ENCODE measurements around the gene ROBO4. TPM values are rescaled to one million over a fixed set of nuclear protein-coding genes. Genes with fewer than 3 reads are reported as not detected.

The ROBO4 gene
- total and polyA plus RNA-seq, 4 donors: 2.4 to 41.9 (median 11.2) TPM

DNA sequence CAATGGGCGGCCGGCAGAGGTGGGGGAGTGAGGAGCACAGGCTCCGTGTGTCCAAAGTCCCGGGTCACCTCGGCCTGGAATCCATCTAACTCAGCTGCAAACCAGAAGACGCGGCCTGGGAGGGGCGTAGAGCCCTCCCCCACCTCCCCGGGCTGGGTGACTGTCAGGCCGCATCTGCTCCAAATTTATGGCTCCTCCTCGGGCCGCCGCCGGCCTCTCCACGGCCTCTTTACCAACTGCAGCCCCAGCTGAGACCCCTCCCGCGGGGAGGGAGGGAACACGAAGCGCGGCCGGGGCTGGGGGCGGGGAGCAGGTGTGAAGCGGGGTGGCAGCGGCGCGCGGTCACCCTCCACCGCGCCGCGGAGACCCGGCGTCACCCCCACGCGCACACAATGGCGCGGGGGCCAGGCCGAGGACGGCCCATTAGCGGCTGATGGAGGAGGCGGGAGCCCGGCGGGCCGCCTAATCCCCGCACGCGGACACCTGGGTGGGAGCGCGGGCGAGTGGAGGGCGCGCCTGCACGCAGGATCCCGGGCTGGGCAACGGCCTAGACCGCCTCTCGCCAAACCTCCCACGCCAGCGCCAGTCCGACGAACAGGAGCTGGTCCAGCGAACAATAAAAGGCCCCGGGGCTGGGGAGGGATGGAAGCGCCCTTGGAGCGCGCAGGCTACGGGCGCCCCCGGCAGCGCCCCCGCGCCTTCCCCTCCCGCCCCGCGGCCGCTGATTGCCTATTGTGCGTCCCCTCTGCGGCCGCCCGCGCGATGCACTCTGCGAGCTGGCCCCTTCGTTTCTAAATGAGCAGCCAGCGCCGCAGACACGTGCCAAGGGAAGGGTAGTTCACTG, 58.3 kb downstream of the ROBO4 start:
- Histone ChIP-seq H3K27me3 (ENCODE audit: control insufficient read depth in 1 of 2, insufficient read depth in 2 of 2, low read length in 1 of 2) (peaks cover 0 to 3% of the 10 kb centered on the region in 2 donors), H3K27ac (ENCODE audit: low read depth in 1 of 2, low read length in 2 of 2) (no peak overlapping the region), H3K4me3 (ENCODE audit: low read length in 2 of 2) (peak overlapping the region; percentile 21 to 42), H3K4me1 (ENCODE audit: control insufficient read depth in 1 of 2, insufficient read depth in 2 of 2, low read length in 2 of 2) (no peaks in the 10 kb centered on the region), H3K9me3 (ENCODE audit: control insufficient read depth, low read length) (no peaks in the 10 kb centered on the region), H3K36me3 (ENCODE audit: control insufficient read depth in 1 of 2, insufficient read depth in 2 of 2, low read length in 1 of 2) (no peaks in the 10 kb centered on the region)
- intact Hi-C loops (cut with DNase I): loop anchor here (5.0 to 10.0 kb wide), 5 partner anchors 37 to 192 kb away; partner anchors contain the start of genes ESAM (in 2 of the 2) and MSANTD2 (in 2 of the 2)
- ATAC-seq (ENCODE audit: low FRiP score): no peak
- no peak for DNase-seq
- WGBS, 2 donors: 1 to 2% methylated on average over 66 to 87 of the region's 87 CpGs

DNA sequence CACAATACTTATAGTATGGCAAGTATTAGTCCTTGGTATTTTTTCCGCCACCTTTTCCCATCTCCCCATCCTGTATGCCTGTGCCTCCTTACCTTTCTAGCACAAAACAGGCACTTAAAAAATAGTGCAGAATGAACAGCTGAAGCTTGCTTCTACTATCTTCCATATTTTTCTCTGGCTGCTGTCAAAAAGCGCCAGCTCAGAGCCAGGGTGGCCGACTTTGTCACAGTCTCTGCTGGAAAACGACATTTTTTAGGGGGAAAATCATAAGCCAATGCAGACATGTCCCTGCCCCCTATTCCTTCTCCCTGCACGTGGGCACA, 58.9 kb downstream of the ROBO4 start:
- ATAC-seq (ENCODE audit: low FRiP score): no peak
- DNase-seq: no peak
- H3K4me1 ChIP-seq (ENCODE audit: control insufficient read depth in 1 of 2, insufficient read depth in 2 of 2, low read length in 2 of 2): no peaks in the 10 kb centered on the region
- no peak overlapping the region for H3K27ac ChIP-seq (ENCODE audit: low read depth in 1 of 2, low read length in 2 of 2)
- no peaks in the 10 kb centered on the region for H3K36me3 ChIP-seq (ENCODE audit: control insufficient read depth in 1 of 2, insufficient read depth in 2 of 2, low read length in 1 of 2)
- H3K4me3 ChIP-seq (ENCODE audit: low read length in 2 of 2): no peak overlapping the region
- no peaks in the 10 kb centered on the region for H3K9me3 ChIP-seq (ENCODE audit: control insufficient read depth, low read length)
- WGBS, 2 donors: 38 to 43% methylated on average over 5 of the region's 5 CpGs
- H3K27me3 ChIP-seq (ENCODE audit: control insufficient read depth in 1 of 2, insufficient read depth in 2 of 2, low read length in 1 of 2): peaks cover 0 to 3% of the 10 kb centered on the region in 2 donors
- intact Hi-C loops (cut with DNase I): loop anchor here (5.0 to 10.0 kb wide), 5 partner anchors 36 to 191 kb away; partner anchors contain the start of genes ESAM (in 2 of the 2) and MSANTD2 (in 2 of the 2)

GRCh38 chr11:124837491-124837856, 60.2 kb downstream of the ROBO4 start:
- DNase-seq: no peak
- no peak overlapping the region for H3K27ac ChIP-seq (ENCODE audit: low read depth in 1 of 2, low read length in 2 of 2)
- ATAC-seq (ENCODE audit: low FRiP score): peak; percentile 82
- no peaks in the 10 kb centered on the region for H3K4me1 ChIP-seq (ENCODE audit: control insufficient read depth in 1 of 2, insufficient read depth in 2 of 2, low read length in 2 of 2)
- intact Hi-C loops (cut with DNase I): loop anchor here (2.0 to 10.0 kb wide), 7 partner anchors 35 to 193 kb away; partner anchors contain the start of genes ESAM (in 2 of the 2) and MSANTD2 (in 2 of the 2)
- no peaks in the 10 kb centered on the region for H3K36me3 ChIP-seq (ENCODE audit: control insufficient read depth in 1 of 2, insufficient read depth in 2 of 2, low read length in 1 of 2)
- 12 to 26% methylated on average over 3 of the region's 3 CpGs for whole genome bisulfite sequencing, 2 donors
- peaks cover 0 to 3% of the 10 kb centered on the region in 2 donors for H3K27me3 ChIP-seq (ENCODE audit: control insufficient read depth in 1 of 2, insufficient read depth in 2 of 2, low read length in 1 of 2)
- no peak overlapping the region for H3K4me3 ChIP-seq (ENCODE audit: low read length in 2 of 2)
- H3K9me3 ChIP-seq (ENCODE audit: control insufficient read depth, low read length): no peaks in the 10 kb centered on the region

GRCh38 chr11:124835918-124836317, 61.7 kb downstream of the ROBO4 start:
- intact Hi-C loops (cut with DNase I): loop anchor here (2.0 to 10.0 kb wide), 7 partner anchors 34 to 191 kb away; partner anchors contain the start of genes ESAM (in 2 of the 2) and MSANTD2 (in 2 of the 2)
- peak overlapping the region in 1 of 2 donors; percentile 32 for H3K4me3 ChIP-seq (ENCODE audit: low read length in 2 of 2)
- no peaks in the 10 kb centered on the region for H3K9me3 ChIP-seq (ENCODE audit: control insufficient read depth, low read length)
- DNase-seq: no peak
- H3K27me3 ChIP-seq (ENCODE audit: control insufficient read depth in 1 of 2, insufficient read depth in 2 of 2, low read length in 1 of 2): peaks cover 0 to 3% of the 10 kb centered on the region in 2 donors
- no peaks in the 10 kb centered on the region for H3K4me1 ChIP-seq (ENCODE audit: control insufficient read depth in 1 of 2, insufficient read depth in 2 of 2, low read length in 2 of 2)
- WGBS, 2 donors: 90 to 93% methylated on average over 8 of the region's 8 CpGs
- no peak for ATAC-seq (ENCODE audit: low FRiP score)
- H3K27ac ChIP-seq (ENCODE audit: low read depth in 1 of 2, low read length in 2 of 2): no peak overlapping the region
- H3K36me3 ChIP-seq (ENCODE audit: control insufficient read depth in 1 of 2, insufficient read depth in 2 of 2, low read length in 1 of 2): no peaks in the 10 kb centered on the region

DNA sequence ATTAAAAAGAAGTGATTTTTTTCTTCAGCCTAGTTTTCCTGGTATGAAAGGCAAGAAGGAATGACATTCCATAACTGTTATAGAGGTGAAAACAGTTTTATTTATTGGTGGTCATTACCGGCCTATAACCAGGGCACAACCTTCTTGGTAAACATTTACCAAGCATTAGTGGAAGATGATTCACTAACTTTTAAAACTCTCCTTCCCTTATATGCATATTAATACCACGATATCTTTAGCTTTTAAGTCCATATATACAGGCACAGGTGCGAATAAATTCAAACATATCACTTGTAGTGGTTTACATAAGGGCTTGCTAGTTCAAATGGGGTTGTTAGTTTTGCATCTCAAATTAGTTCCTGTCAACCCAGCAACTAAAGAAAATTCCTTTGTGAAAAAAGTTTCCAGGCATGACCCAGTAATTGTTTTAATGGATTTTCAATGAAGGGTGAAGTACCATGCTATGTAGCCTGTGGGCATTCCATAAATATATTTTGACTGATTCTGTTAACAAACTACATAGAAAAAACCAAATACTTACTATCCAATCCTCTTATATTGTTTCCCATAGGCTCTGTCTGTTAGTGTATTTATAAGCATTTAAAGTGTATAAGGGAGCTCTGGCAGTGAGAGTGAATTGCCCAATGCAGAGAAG, 63.0 kb downstream of the ROBO4 start:
- no peaks in the 10 kb centered on the region for H3K9me3 ChIP-seq (ENCODE audit: control insufficient read depth, low read length)

More for the DNA sequence above, 63.0 kb downstream of the ROBO4 start:
- Histone ChIP-seq H3K27ac (ENCODE audit: low read depth in 1 of 2, low read length in 2 of 2) (no peak overlapping the region), H3K4me3 (ENCODE audit: low read length in 2 of 2) (no peak overlapping the region), H3K27me3 (ENCODE audit: control insufficient read depth in 1 of 2, insufficient read depth in 2 of 2, low read length in 1 of 2) (peaks cover 0 to 2% of the 10 kb centered on the region in 2 donors), H3K4me1 (ENCODE audit: control insufficient read depth in 1 of 2, insufficient read depth in 2 of 2, low read length in 2 of 2) (no peaks in the 10 kb centered on the region), H3K36me3 (ENCODE audit: control insufficient read depth in 1 of 2, insufficient read depth in 2 of 2, low read length in 1 of 2) (no peaks in the 10 kb centered on the region)
- ATAC-seq (ENCODE audit: low FRiP score) (no peak), DNase-seq (no peak)
- intact Hi-C loops (cut with DNase I): loop anchor here (5.0 to 10.0 kb wide), 5 partner anchors 32 to 187 kb away; partner anchors contain the start of genes ESAM (in 2 of the 2) and MSANTD2 (in 2 of the 2)
- 86 to 87% methylated on average over 3 of the region's 3 CpGs for WGBS, 2 donors

Other genes starting within 250 kb of the ROBO4 start
- gene SIAE, start 224.1 kb downstream of the ROBO4 start, total RNA-seq: 10 to 100 TPM; 11.5 to 24.8 TPM
- gene SIAE, start 224.1 kb downstream of the ROBO4 start, polyA plus RNA-seq: 10 to 100 TPM in 1 of 2 donors, 1 to 10 TPM in 1; 6.9 to 14.8 TPM
- gene SPA17, start 224.0 kb downstream of the ROBO4 start, total RNA-seq: 1 to 10 TPM; 2.7 to 3.9 TPM
- gene SPA17, start 224.0 kb downstream of the ROBO4 start, polyA plus RNA-seq: 1 to 10 TPM; 4.8 to 7.1 TPM
- 10 to 100 TPM; 33.2 to 41.1 TPM for gene NRGN, start 157.9 kb downstream of the ROBO4 start, total RNA-seq
- gene NRGN, start 157.9 kb downstream of the ROBO4 start, polyA plus RNA-seq: 10 to 100 TPM; 15.4 to 38.5 TPM
- 1 to 10 TPM; 3.8 to 6.9 TPM for gene VSIG2, start 145.6 kb downstream of the ROBO4 start, total RNA-seq
- gene VSIG2, start 145.6 kb downstream of the ROBO4 start, polyA plus RNA-seq: 1 to 10 TPM; 1.9 to 3.1 TPM
- 100 to 1,000 TPM in 1 of 2 donors, 10 to 100 TPM in 1; 95.1 to 182 TPM for gene ESAM, start 135.6 kb downstream of the ROBO4 start, total RNA-seq
- 100 to 1,000 TPM in 1 of 2 donors, 10 to 100 TPM in 1; 33.2 to 110 TPM for gene ESAM, start 135.6 kb downstream of the ROBO4 start, polyA plus RNA-seq
- gene MSANTD2, start 97.5 kb downstream of the ROBO4 start, total RNA-seq: 10 to 100 TPM; 21.5 to 23.6 TPM
- gene MSANTD2, start 97.5 kb downstream of the ROBO4 start, polyA plus RNA-seq: 10 to 100 TPM in 1 of 2 donors, 1 to 10 TPM in 1; 6.3 to 18.0 TPM
- 10 to 100 TPM; 15.7 to 63.0 TPM for gene ROBO3, start 32.4 kb downstream of the ROBO4 start, total RNA-seq
- 10 to 100 TPM in 1 of 2 donors, 1 to 10 TPM in 1; 2.1 to 19.7 TPM for gene ROBO3, start 32.4 kb downstream of the ROBO4 start, polyA plus RNA-seq
- under 1 TPM in 1 of 2 donors, not detected in 1; 0.51 TPM for gene HEPN1, start 21.4 kb upstream of the ROBO4 start, total RNA-seq
- gene HEPN1, start 21.4 kb upstream of the ROBO4 start, polyA plus RNA-seq: not detected
- gene HEPACAM, start 38.2 kb upstream of the ROBO4 start, total RNA-seq: under 1 TPM; 0.10 to 0.30 TPM
- not detected for gene HEPACAM, start 38.2 kb upstream of the ROBO4 start, polyA plus RNA-seq
- 1 to 10 TPM in 1 of 2 donors, under 1 TPM in 1; 0.97 to 1.5 TPM for gene CCDC15, start 56.3 kb upstream of the ROBO4 start, total RNA-seq
- gene CCDC15, start 56.3 kb upstream of the ROBO4 start, polyA plus RNA-seq: under 1 TPM; 0.13 to 0.61 TPM
- 10 to 100 TPM in 1 of 2 donors, 1 to 10 TPM in 1; 9.1 to 11.8 TPM for gene SLC37A2, start 165.4 kb upstream of the ROBO4 start, total RNA-seq
- 1 to 10 TPM in 1 of 2 donors, under 1 TPM in 1; 0.72 to 6.8 TPM for gene SLC37A2, start 165.4 kb upstream of the ROBO4 start, polyA plus RNA-seq
- gene TMEM218, start 213.8 kb upstream of the ROBO4 start, total RNA-seq: 10 to 100 TPM in 1 of 2 donors, 1 to 10 TPM in 1; 9.9 to 16.9 TPM
- gene TMEM218, start 213.8 kb upstream of the ROBO4 start, polyA plus RNA-seq: 10 to 100 TPM; 31.9 to 34.7 TPM